ENCODE results near the gene TICRR.

The TICRR gene

DNA sequence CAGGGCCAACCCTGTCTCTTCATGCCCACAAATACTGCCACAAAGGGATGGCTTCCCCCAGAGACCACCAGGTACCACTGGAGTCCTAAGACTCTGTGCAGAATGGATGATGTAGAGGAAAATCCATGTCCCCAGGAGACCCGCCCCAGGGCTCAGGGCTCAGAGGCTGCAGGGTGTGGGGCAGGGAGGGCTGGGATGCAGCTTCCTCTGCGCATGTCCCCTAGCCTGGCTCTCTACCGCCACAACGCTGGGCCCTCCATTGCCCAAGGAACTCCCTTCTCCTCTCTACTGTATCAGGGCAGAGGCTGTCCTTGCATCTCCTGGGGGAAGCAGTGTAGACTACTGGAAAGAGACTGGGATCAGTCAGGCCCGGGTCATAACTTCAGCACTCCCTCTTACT lies 19.5 kb upstream of the TICRR start:
- H3K27me3 ChIP-seq (ENCODE audit: control insufficient read depth in 1 of 2, insufficient read depth in 1 of 2, low read length in 2 of 2) = peaks cover 24 to 63% of the 10 kb centered on the region in 2 experiments
- H2BK5ac ChIP-seq (ENCODE audit: low read depth, low read length, poor library complexity, severe bottlenecking) = no peak overlapping the region
- no peak overlapping the region for H4K8ac ChIP-seq (ENCODE audit: low read length)
- H2AFZ ChIP-seq (ENCODE audit: low read depth, low read length) = no peak overlapping the region
- H3K27ac ChIP-seq (ENCODE audit: low read length, poor library complexity, severe bottlenecking) = no peak overlapping the region
- H3K9me3 ChIP-seq (ENCODE audit: control insufficient read depth, low read length) = no peaks in the 10 kb centered on the region
- H2AK5ac ChIP-seq (ENCODE audit: low read length, severe bottlenecking) = no peak overlapping the region
- no peaks in the 10 kb centered on the region for H3K36me3 ChIP-seq (ENCODE audit: control insufficient read depth in 1 of 2, insufficient read depth in 2 of 2, low read depth in 1 of 2, low read length in 2 of 2)
- H2BK120ac ChIP-seq (ENCODE audit: low read depth, low read length) = no peak overlapping the region
- H3K23ac ChIP-seq (ENCODE audit: low read length in 2 of 2) = no peak overlapping the region
- no peak overlapping the region for H3K4me3 ChIP-seq (ENCODE audit: insufficient read depth in 1 of 2, low read depth in 1 of 2, low read length in 2 of 2)
- DNase-seq = no peak
- no peak overlapping the region for H3K9ac ChIP-seq (ENCODE audit: low read length)
- no peak overlapping the region for H2BK12ac ChIP-seq (ENCODE audit: low read length in 2 of 2)
- WGBS = 67% methylated on average over 3 of the region's 5 CpGs
- no peak overlapping the region for H3K14ac ChIP-seq (ENCODE audit: low read length in 2 of 2)
- H4K91ac ChIP-seq (ENCODE audit: low read length) = no peak overlapping the region
- no peak overlapping the region for H3K18ac ChIP-seq (ENCODE audit: low read depth in 1 of 2, low read length in 2 of 2)
- no peak overlapping the region for H2BK15ac ChIP-seq (ENCODE audit: low read depth, poor library complexity, severe bottlenecking)
- no peak overlapping the region for H3K4me2 ChIP-seq (ENCODE audit: low read length, poor library complexity, severe bottlenecking)
- no peak overlapping the region for H3K4ac ChIP-seq (ENCODE audit: low read depth in 1 of 2, low read length in 2 of 2)
- no peaks in the 10 kb centered on the region for H3K79me1 ChIP-seq (replicated peaks; ENCODE audit: low read length, poor library complexity, severe bottlenecking)
- H3K4me1 ChIP-seq (ENCODE audit: control insufficient read depth, insufficient read depth, low read depth, low read length) = no peaks in the 10 kb centered on the region

- no peaks in the 10 kb centered on the region for H3K9me3 ChIP-seq (ENCODE audit: control insufficient read depth, low read length)
- no peak overlapping the region for H4K91ac ChIP-seq (ENCODE audit: low read length)
- no peak overlapping the region for H2AFZ ChIP-seq (ENCODE audit: low read depth, low read length)
- no peak overlapping the region for H2AK5ac ChIP-seq (ENCODE audit: low read length, severe bottlenecking)
- H3K79me1 ChIP-seq (replicated peaks; ENCODE audit: low read length, poor library complexity, severe bottlenecking) = no peaks in the 10 kb centered on the region
- H2BK5ac ChIP-seq (ENCODE audit: low read depth, low read length, poor library complexity, severe bottlenecking) = no peak overlapping the region
- H3K4ac ChIP-seq (ENCODE audit: low read depth in 1 of 2, low read length in 2 of 2) = no peak overlapping the region
- no peak overlapping the region for H3K4me2 ChIP-seq (ENCODE audit: low read length, poor library complexity, severe bottlenecking)
- H3K4me1 ChIP-seq (ENCODE audit: control insufficient read depth, insufficient read depth, low read depth, low read length) = no peaks in the 10 kb centered on the region
- DNase-seq = peak; percentile 77
- peaks cover 24 to 59% of the 10 kb centered on the region in 2 experiments for H3K27me3 ChIP-seq (ENCODE audit: control insufficient read depth in 1 of 2, insufficient read depth in 1 of 2, low read length in 2 of 2)
- H3K23ac ChIP-seq (ENCODE audit: low read length in 2 of 2) = no peak overlapping the region
- H3K36me3 ChIP-seq (ENCODE audit: control insufficient read depth in 1 of 2, insufficient read depth in 2 of 2, low read depth in 1 of 2, low read length in 2 of 2) = no peaks in the 10 kb centered on the region
- H2BK12ac ChIP-seq (ENCODE audit: low read length in 2 of 2) = no peak overlapping the region
- WGBS = 0% methylated on average over 1 of the region's 9 CpGs
- H2BK120ac ChIP-seq (ENCODE audit: low read depth, low read length) = no peak overlapping the region
- H4K8ac ChIP-seq (ENCODE audit: low read length) = no peak overlapping the region
- no peak overlapping the region for H2BK15ac ChIP-seq (ENCODE audit: low read depth, poor library complexity, severe bottlenecking)
- no peak overlapping the region for H3K27ac ChIP-seq (ENCODE audit: low read length, poor library complexity, severe bottlenecking)
- no peak overlapping the region for H3K18ac ChIP-seq (ENCODE audit: low read depth in 1 of 2, low read length in 2 of 2)
- no peak overlapping the region for H3K4me3 ChIP-seq (ENCODE audit: insufficient read depth in 1 of 2, low read depth in 1 of 2, low read length in 2 of 2)
- no peak overlapping the region for H3K14ac ChIP-seq (ENCODE audit: low read length in 2 of 2)
- H3K9ac ChIP-seq (ENCODE audit: low read length) = no peak overlapping the region
Measured at GRCh38 chr15:89556413-89557262, 18.6 kb upstream of the TICRR start.

DNA sequence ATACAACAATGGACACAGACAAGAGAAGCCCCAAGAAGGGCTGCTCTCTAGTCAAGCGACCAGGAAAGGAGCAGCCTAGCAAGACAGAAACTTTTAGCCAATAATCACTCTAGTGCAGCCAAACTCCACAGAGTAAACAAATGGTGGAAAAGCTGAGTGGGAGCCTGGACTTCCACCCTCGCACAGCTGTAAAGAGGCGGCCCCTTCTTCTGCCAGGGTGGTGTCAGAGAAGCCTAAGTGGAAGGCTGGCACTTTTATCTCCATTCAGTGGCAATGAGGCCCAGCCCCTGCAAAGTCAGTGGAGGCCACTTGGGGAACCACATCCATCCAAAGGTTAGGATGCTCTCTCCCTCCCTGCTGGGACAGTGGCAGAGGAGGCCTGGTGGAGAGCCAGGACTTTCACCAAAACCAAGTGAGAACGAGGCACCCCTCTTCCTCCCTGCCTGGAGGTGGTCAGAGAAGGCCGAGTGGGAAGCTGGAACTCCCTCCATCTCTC lies 15.5 kb upstream of the TICRR start:
- Histone ChIP-seq H2BK120ac (ENCODE audit: low read depth, low read length) (no peak overlapping the region), H4K91ac (ENCODE audit: low read length) (no peak overlapping the region), H2BK12ac (ENCODE audit: low read length in 2 of 2) (no peak overlapping the region), H3K4me1 (ENCODE audit: control insufficient read depth, insufficient read depth, low read depth, low read length) (no peaks in the 10 kb centered on the region), H3K27me3 (ENCODE audit: control insufficient read depth in 1 of 2, insufficient read depth in 1 of 2, low read length in 2 of 2) (peaks cover 11 to 35% of the 10 kb centered on the region in 2 experiments), H3K36me3 (ENCODE audit: control insufficient read depth in 1 of 2, insufficient read depth in 2 of 2, low read depth in 1 of 2, low read length in 2 of 2) (no peaks in the 10 kb centered on the region), H2AFZ (ENCODE audit: low read depth, low read length) (no peak overlapping the region), H2BK5ac (ENCODE audit: low read depth, low read length, poor library complexity, severe bottlenecking) (no peak overlapping the region), H2BK15ac (ENCODE audit: low read depth, poor library complexity, severe bottlenecking) (no peak overlapping the region), H4K8ac (ENCODE audit: low read length) (no peak overlapping the region), H3K4ac (ENCODE audit: low read depth in 1 of 2, low read length in 2 of 2) (no peak overlapping the region), H3K4me2 (ENCODE audit: low read length, poor library complexity, severe bottlenecking) (no peak overlapping the region), H3K27ac (ENCODE audit: low read length, poor library complexity, severe bottlenecking) (no peak overlapping the region), H3K14ac (ENCODE audit: low read length in 2 of 2) (no peak overlapping the region), H3K9me3 (ENCODE audit: control insufficient read depth, low read length) (no peaks in the 10 kb centered on the region), H3K18ac (ENCODE audit: low read depth in 1 of 2, low read length in 2 of 2) (no peak overlapping the region), H3K23ac (ENCODE audit: low read length in 2 of 2) (no peak overlapping the region), H3K9ac (ENCODE audit: low read length) (no peak overlapping the region), H3K4me3 (ENCODE audit: insufficient read depth in 1 of 2, low read depth in 1 of 2, low read length in 2 of 2) (no peak overlapping the region), H2AK5ac (ENCODE audit: low read length, severe bottlenecking) (no peak overlapping the region), H3K79me1 (replicated peaks; ENCODE audit: low read length, poor library complexity, severe bottlenecking) (no peaks in the 10 kb centered on the region)
- no peak for DNase-seq
- WGBS = 77% methylated on average over 5 of the region's 5 CpGs

GRCh38 chr15:89566181-89566580 lies 9.1 kb upstream of the TICRR start:
- Histone ChIP-seq H3K4ac (ENCODE audit: low read depth in 1 of 2, low read length in 2 of 2) (no peak overlapping the region), H3K14ac (ENCODE audit: low read length in 2 of 2) (no peak overlapping the region), H3K4me1 (ENCODE audit: control insufficient read depth, insufficient read depth, low read depth, low read length) (no peaks in the 10 kb centered on the region), H4K91ac (ENCODE audit: low read length) (no peak overlapping the region), H3K79me1 (replicated peaks; ENCODE audit: low read length, poor library complexity, severe bottlenecking) (no peaks in the 10 kb centered on the region), H3K27ac (ENCODE audit: low read length, poor library complexity, severe bottlenecking) (no peak overlapping the region), H3K9me3 (ENCODE audit: control insufficient read depth, low read length) (peaks cover 7% of the 10 kb centered on the region), H2BK5ac (ENCODE audit: low read depth, low read length, poor library complexity, severe bottlenecking) (no peak overlapping the region), H3K9ac (ENCODE audit: low read length) (peak overlapping the region; percentile 78), H2BK15ac (ENCODE audit: low read depth, poor library complexity, severe bottlenecking) (no peak overlapping the region), H3K36me3 (ENCODE audit: control insufficient read depth in 1 of 2, insufficient read depth in 2 of 2, low read depth in 1 of 2, low read length in 2 of 2) (no peaks in the 10 kb centered on the region), H2BK120ac (ENCODE audit: low read depth, low read length) (no peak overlapping the region), H3K18ac (ENCODE audit: low read depth in 1 of 2, low read length in 2 of 2) (no peak overlapping the region), H2AK5ac (ENCODE audit: low read length, severe bottlenecking) (no peak overlapping the region), H2AFZ (ENCODE audit: low read depth, low read length) (no peak overlapping the region), H4K8ac (ENCODE audit: low read length) (no peak overlapping the region), H3K23ac (ENCODE audit: low read length in 2 of 2) (no peak overlapping the region), H3K4me2 (ENCODE audit: low read length, poor library complexity, severe bottlenecking) (no peak overlapping the region), H3K27me3 (ENCODE audit: control insufficient read depth in 1 of 2, insufficient read depth in 1 of 2, low read length in 2 of 2) (no peaks in the 10 kb centered on the region), H3K4me3 (ENCODE audit: insufficient read depth in 1 of 2, low read depth in 1 of 2, low read length in 2 of 2) (no peak overlapping the region), H2BK12ac (ENCODE audit: low read length in 2 of 2) (no peak overlapping the region)
- no peak for DNase-seq
- WGBS = 84% methylated on average over 5 of the region's 7 CpGs

All from mesenchymal stem cell (in vitro differentiated cells and primary cell).